Keratinocyte (primary cell): Measurements from ENCODE around the gene RBM25. TPM values are rescaled to one million over a fixed set of nuclear protein-coding genes. Genes with fewer than 3 reads are reported as not detected.
A peak's percentile ranks its signal among the peaks of the same experiment; 100 is the strongest.

Experiments used
- DNase-seq: peaks from one replicate; pipeline ENCODE4 v3.0.0-alpha.2; 2011; ENCODE audit warnings: low read depth, missing footprints, low spot score
- FAIRE-seq: peaks from 2 replicates; lab custom pipeline; 2011; peaks lifted over from hg19 to GRCh38; lab: Jason Lieb, UNC
- H2AFZ ChIP-seq: 2 replicates; pipeline ENCODE4 v1.6.0; 2012; ENCODE audit warnings: low read length, control low read depth, inconsistent platforms; ENCODE audit not compliant: control insufficient read depth
- H3K27ac ChIP-seq: 2 replicates; pipeline ENCODE4 v1.5.1; 2011; ENCODE audit warnings: low read length; ENCODE audit not compliant: control insufficient read depth, insufficient read depth
- H3K27me3 ChIP-seq: 3 replicates; pipeline ENCODE4 v1.6.0; 2011; ENCODE audit warnings: low read length; ENCODE audit not compliant: control insufficient read depth, insufficient read depth; ENCODE audit errors: extremely low read depth
- H3K36me3 ChIP-seq, 2 experiments: 2 replicates in 1 of 2; 3 replicates in 1 of 2; pipeline ENCODE4 v1.5.1; 2011; ENCODE audit warnings: low read length in 2 of 2, mild to moderate bottlenecking in 1 of 2; ENCODE audit not compliant: control insufficient read depth in 2 of 2, insufficient read depth in 2 of 2; ENCODE audit errors: extremely low read depth in 1 of 2
- H3K4me1 ChIP-seq: 3 replicates; pipeline ENCODE4 v1.5.1; 2011; ENCODE audit warnings: low read length; ENCODE audit not compliant: control insufficient read depth, insufficient read depth; ENCODE audit errors: extremely low read depth
- H3K4me2 ChIP-seq: 3 replicates; pipeline ENCODE4 v1.6.0; 2011; ENCODE audit warnings: low read depth, low read length; ENCODE audit not compliant: control insufficient read depth, insufficient read depth; ENCODE audit errors: extremely low read depth
- H3K4me3 ChIP-seq, 3 experiments: fragments of 200-600 bp in 1 of 3; sonication (generic) in 1 of 3; 2 replicates in 2 of 3; 3 replicates in 1 of 3; pipeline ENCODE4 v1.5.1; 2011 to 2016; ENCODE audit warnings: low read length in 3 of 3, mild to moderate bottlenecking in 3 of 3, control low read depth in 2 of 3, inconsistent platforms in 1 of 3, low read depth in 1 of 3, mixed read lengths in 1 of 3, mixed run types in 1 of 3, moderate library complexity in 1 of 3; ENCODE audit not compliant: control insufficient read depth in 2 of 3, insufficient read depth in 2 of 3; ENCODE audit errors: extremely low read depth in 1 of 3
- H3K79me2 ChIP-seq: 2 replicates; pipeline ENCODE4 v1.6.0; 2012; ENCODE audit warnings: low read length; ENCODE audit not compliant: control insufficient read depth, insufficient read depth
- H3K9ac ChIP-seq: 3 replicates; pipeline ENCODE4 v1.6.0; 2011; ENCODE audit warnings: low read length; ENCODE audit not compliant: control insufficient read depth, insufficient read depth; ENCODE audit errors: extremely low read depth
- H3K9me1 ChIP-seq: 3 replicates; pipeline ENCODE4 v1.6.0; 2011; ENCODE audit warnings: low read length; ENCODE audit not compliant: control insufficient read depth, insufficient read depth; ENCODE audit errors: extremely low read depth
- H3K9me3 ChIP-seq: 2 replicates; pipeline ENCODE4 v1.5.1; 2012; ENCODE audit warnings: low read depth, low read length; ENCODE audit not compliant: control insufficient read depth
- H4K20me1 ChIP-seq: 3 replicates; pipeline ENCODE4 v1.6.0; 2011; ENCODE audit warnings: low read length; ENCODE audit not compliant: control insufficient read depth, insufficient read depth; ENCODE audit errors: extremely low read depth
- CTCF ChIP-seq, 3 experiments: IDR thresholded peaks in 1 of 3; conservative IDR thresholded peaks in 1 of 3; optimal IDR thresholded peaks in 1 of 3; 2 replicates in 2 of 3; 3 replicates in 1 of 3; pipeline versions ENCODE3 to v1.5.1; 2011; ENCODE audit warnings: low read length in 3 of 3, mild to moderate bottlenecking in 3 of 3, moderate library complexity in 2 of 3, control low read depth in 1 of 3, inconsistent platforms in 1 of 3; ENCODE audit not compliant: insufficient read depth in 2 of 3; ENCODE audit errors: extremely low read depth in 1 of 3
- EZH2 ChIP-seq: IDR thresholded peaks from one replicate; pipeline ENCODE4 v1.6.1; 2012; ENCODE audit warnings: inconsistent platforms, mild to moderate bottlenecking, low read length, moderate library complexity
- dilution Hi-C: fragments of 300-500 bp; cut with MboI; formaldehyde crosslinking; loops from one replicate; pipeline ENCODE4 v1.7.0; 2020; ENCODE audit warnings: low sequenced_read_pairs; ENCODE audit not compliant: extremely low pct_ligation_motif_present
- polyA plus RNA-seq, 5 experiments: library from polyadenylated mRNA; depleted of rRNA in 3 of 5; stranded (reverse) in 3 of 5; stranded (forward) in 1 of 5; unstranded in 1 of 5; fragments of >200 nt; gene quantifications; 1 replicate in 1 of 5; 2 replicates in 3 of 5; 3 replicates in 1 of 5; pipeline versions ENCODE4 v1.2.1 to v1.2.3, GENCODE V29; 2011 to 2012; ENCODE audit warnings: missing spikeins in 2 of 5, low read depth in 1 of 5, low replicate concordance in 1 of 5

The RBM25 gene
- polyA plus RNA-seq, 1 donor (not counting 4 experiments of a cell fraction or from before 2014, with no cell fraction given), result 47.4 TPM

- FAIRE-seq (no peak), DNase-seq (peak; percentile 30)
- no peaks in the 10 kb centered on the region for H3K9me3 ChIP-seq
- H3K9ac ChIP-seq, result peak within 1 kb of the TSS; percentile 95
- H3K36me3 ChIP-seq, result peaks cover 0 to 2% of the 10 kb centered on the region in 2 experiments
- no peaks in the 10 kb centered on the region for H4K20me1 ChIP-seq
- peak within 1 kb of the TSS; percentile 92 for H3K27ac ChIP-seq
- dilution Hi-C loops, result no loop called here
- TF ChIP-seq EZH2, result no peak
- TF ChIP-seq CTCF (optimal IDR thresholded peaks at IDR 0.05 in 1 of 3, IDR thresholded peaks at IDR 0.05 in 1 of 3, conservative IDR thresholded peaks at IDR 0.05 in 1 of 3; ENCODE audit: extremely low read depth in 1 of 3, insufficient read depth in 2 of 3, low read length in 3 of 3), result no peak
- peaks cover 43% of the 10 kb centered on the region for H3K79me2 ChIP-seq
- H3K9me1 ChIP-seq, result no peaks in the 10 kb centered on the region
- H3K4me2 ChIP-seq, result peak within 1 kb of the TSS; percentile 96
- H2AFZ ChIP-seq, result peak within 1 kb of the TSS; percentile 89
- peak within 1 kb of the TSS; percentile 87 to 95 (median 90) for H3K4me3 ChIP-seq
- H3K27me3 ChIP-seq, result no peaks in the 10 kb centered on the region
- peaks cover 8% of the 10 kb centered on the region for H3K4me1 ChIP-seq
Observed at GRCh38 chr14:73136387-73137225, 78.3 kb downstream of the RBM25 start, which contains the start of gene PSEN1. Gene PSEN1, plus strand, starts transcription at chr14:73136507. Its CDS starts 11,513 bp downstream, at chr14:73148020.

GRCh38 chr14:73140811-73141323 is 82.5 kb downstream of the RBM25 start:
- Histone ChIP-seq H2AFZ (no peak overlapping the region), H3K79me2 (peaks cover 81% of the 10 kb centered on the region), H3K27ac (no peak overlapping the region), H3K9me1 (peaks cover 2% of the 10 kb centered on the region), H3K27me3 (no peaks in the 10 kb centered on the region), H3K4me1 (peaks cover 8% of the 10 kb centered on the region), H4K20me1 (peaks cover 2% of the 10 kb centered on the region), H3K9ac (no peak overlapping the region), H3K9me3 (no peaks in the 10 kb centered on the region), H3K4me2 (no peak overlapping the region), H3K4me3 (no peak overlapping the region), H3K36me3 (peaks cover 0 to 2% of the 10 kb centered on the region in 2 experiments)
- dilution Hi-C loops, result no loop called here
- DNase-seq (no peak), FAIRE-seq (no peak)
- no peak for TF ChIP-seq EZH2
